Spinal cord (tissue), 10 donors: ENCODE measurements around the gene PCNP. TPM values are rescaled to one million over a fixed set of nuclear protein-coding genes. Genes with fewer than 3 reads are reported as not detected.
"Not testable (repeated sequence)": the region's sequence is repeated elsewhere in the genome, so short reads cannot be mapped to it uniquely, and the experiment has no call there.

Experiments
- DNase-seq, 6 donors: peaks; one replicate each; pipeline versions ENCODE4 v3.0.0 to v3.0.0-alpha.2; 2013 to 2015; ENCODE audit warnings: low spot score in 6 of 6, low read depth in 4 of 6
- H3K27ac ChIP-seq: one replicate; pipeline ENCODE4 v1.5.1; 2013; ENCODE audit warnings: low read depth, low read length, control low read depth
- H3K27me3 ChIP-seq: one replicate; pipeline ENCODE4 v1.6.1; 2013; ENCODE audit warnings: low read length; ENCODE audit not compliant: control insufficient read depth, insufficient read depth
- H3K36me3 ChIP-seq: one replicate; pipeline ENCODE4 v1.6.1; 2013; ENCODE audit warnings: low read length; ENCODE audit not compliant: control insufficient read depth, insufficient read depth
- H3K4me1 ChIP-seq: one replicate; pipeline ENCODE4 v1.6.1; 2013; ENCODE audit warnings: low read length; ENCODE audit not compliant: control insufficient read depth, insufficient read depth
- H3K4me3 ChIP-seq: one replicate; pipeline ENCODE4 v1.5.1; 2013; ENCODE audit warnings: low read depth, low read length, control low read depth
- H3K9me3 ChIP-seq: one replicate; pipeline ENCODE4 v1.6.1; 2013; ENCODE audit warnings: low read length; ENCODE audit not compliant: control insufficient read depth, insufficient read depth
- WGBS: methylation state at CpG from one replicate; pipeline ENCODE4 v1.1.5; 2013; ENCODE audit warnings: missing lambda C conversion rate; ENCODE audit not compliant: insufficient coverage; 5-methylcytosine and 5-hydroxymethylcytosine counted together
- polyA plus RNA-seq, 2 donors: library from polyadenylated mRNA; unstranded; fragments of 120-200 nt; gene quantifications; one replicate each; pipeline ENCODE4 v1.2.1, GENCODE V29; 2013; ENCODE audit not compliant: insufficient read length in 2 of 2
- total RNA-seq, 2 donors: library from RNA; depleted of rRNA in 1 of 2; stranded (reverse); fragments of 120-200 nt in 1 of 2; fragments of >200 nt in 1 of 2; gene quantifications; one replicate each; pipeline versions ENCODE4 v1.2.3 to v1.2.4, GENCODE V29; 2013 to 2014
- donor health status: healthy.

The PCNP gene
- total and polyA plus RNA-seq, 4 donors: 81.1 to 190 (median 158) TPM

- H3K36me3 ChIP-seq, DNase-seq, H3K4me1 ChIP-seq, H3K27ac ChIP-seq, H3K9me3 ChIP-seq, H3K4me3 ChIP-seq, H3K27me3 ChIP-seq: not testable (repeated sequence)
- 72% methylated on average over 9 of the region's 10 CpGs for WGBS
These were observed 31.4 kb downstream of the PCNP start for GRCh38 chr3:101605398-101605797.

- no peak overlapping the region for H3K27ac ChIP-seq
- H3K36me3 ChIP-seq: no peaks in the 10 kb centered on the region
- DNase-seq: no peak
- no peaks in the 10 kb centered on the region for H3K4me1 ChIP-seq
- WGBS: no CpG with 5 or more reads among the region's 2 CpGs
- no peak overlapping the region for H3K4me3 ChIP-seq
- H3K27me3 ChIP-seq: no peaks in the 10 kb centered on the region
- no peaks in the 10 kb centered on the region for H3K9me3 ChIP-seq
These were observed 37.0 kb downstream of the PCNP start for GRCh38 chr3:101611023-101611422.

- H3K36me3 ChIP-seq, H3K27ac ChIP-seq, H3K9me3 ChIP-seq, H3K4me1 ChIP-seq, H3K27me3 ChIP-seq, DNase-seq, H3K4me3 ChIP-seq: not testable (repeated sequence)
- 60% methylated on average over 2 of the region's 9 CpGs for WGBS
These were observed 39.0 kb downstream of the PCNP start for GRCh38 chr3:101613014-101613413.

- no peak for DNase-seq
- H3K36me3 ChIP-seq: no peaks in the 10 kb centered on the region
- H3K4me1 ChIP-seq: no peaks in the 10 kb centered on the region
- H3K27ac ChIP-seq: no peak overlapping the region
- H3K27me3 ChIP-seq: no peaks in the 10 kb centered on the region
- no peaks in the 10 kb centered on the region for H3K9me3 ChIP-seq
- WGBS: 94% methylated on average over 4 of the region's 6 CpGs
- H3K4me3 ChIP-seq: no peak overlapping the region
These were observed 41.5 kb downstream of the PCNP start for GRCh38 chr3:101615525-101615924.

GRCh38 chr3:101617478-101617877 lies 43.5 kb downstream of the PCNP start:
- Histone ChIP-seq H3K4me1 (no peaks in the 10 kb centered on the region), H3K36me3 (no peaks in the 10 kb centered on the region), H3K4me3 (no peak overlapping the region), H3K9me3 (no peaks in the 10 kb centered on the region), H3K27ac (no peak overlapping the region), H3K27me3 (no peaks in the 10 kb centered on the region)
- DNase-seq: no peak
- 78% methylated on average over 6 of the region's 7 CpGs for WGBS

GRCh38 chr3:101618726-101619125 lies 44.7 kb downstream of the PCNP start:
- Histone ChIP-seq H3K27me3 (no peaks in the 10 kb centered on the region), H3K9me3 (no peaks in the 10 kb centered on the region), H3K4me3 (no peak overlapping the region), H3K4me1 (no peaks in the 10 kb centered on the region), H3K36me3 (no peaks in the 10 kb centered on the region), H3K27ac (no peak overlapping the region)
- no peak for DNase-seq
- WGBS: no CpG with 5 or more reads among the region's 1 CpG

GRCh38 chr3:101619734-101620133 lies 45.8 kb downstream of the PCNP start:
- DNase-seq: no peak
- no peaks in the 10 kb centered on the region for H3K9me3 ChIP-seq
- H3K4me1 ChIP-seq: no peaks in the 10 kb centered on the region
- no peak overlapping the region for H3K4me3 ChIP-seq
- no peak overlapping the region for H3K27ac ChIP-seq
- H3K27me3 ChIP-seq: no peaks in the 10 kb centered on the region
- WGBS: 100% methylated on average over 1 of the region's 3 CpGs
- H3K36me3 ChIP-seq: no peaks in the 10 kb centered on the region

- no peak for DNase-seq
- WGBS: no CpG with 5 or more reads among the region's 1 CpG
- Histone ChIP-seq H3K36me3 (no peaks in the 10 kb centered on the region), H3K27ac (no peak overlapping the region), H3K4me1 (no peaks in the 10 kb centered on the region), H3K9me3 (no peaks in the 10 kb centered on the region), H3K4me3 (no peak overlapping the region), H3K27me3 (no peaks in the 10 kb centered on the region)
These were observed 49.7 kb downstream of the PCNP start for GRCh38 chr3:101623656-101624055.

GRCh38 chr3:101624857-101625256 lies 50.9 kb downstream of the PCNP start:
- no peak overlapping the region for H3K27ac ChIP-seq
- H3K4me3 ChIP-seq: no peak overlapping the region
- WGBS: no CpG with 5 or more reads among the region's 2 CpGs
- no peaks in the 10 kb centered on the region for H3K4me1 ChIP-seq
- H3K36me3 ChIP-seq: no peaks in the 10 kb centered on the region
- no peaks in the 10 kb centered on the region for H3K9me3 ChIP-seq
- DNase-seq: no peak
- H3K27me3 ChIP-seq: no peaks in the 10 kb centered on the region

GRCh38 chr3:101625879-101626278 lies 51.9 kb downstream of the PCNP start:
- H3K36me3 ChIP-seq: no peaks in the 10 kb centered on the region
- H3K27ac ChIP-seq: no peak overlapping the region
- H3K27me3 ChIP-seq: no peaks in the 10 kb centered on the region
- DNase-seq: no peak
- no peaks in the 10 kb centered on the region for H3K4me1 ChIP-seq
- no peak overlapping the region for H3K4me3 ChIP-seq
- H3K9me3 ChIP-seq: no peaks in the 10 kb centered on the region
- WGBS: no CpG with 5 or more reads among the region's 2 CpGs
